Ectodermal cell (in vitro differentiated cells): ENCODE results near the gene NOL9.

ENCODE experiments used
- H3K27ac ChIP-seq: 2 replicates; pipeline ENCODE4 v1.7.0; 2013; ENCODE audit warnings: mild to moderate bottlenecking, low read depth, low read length; ENCODE audit not compliant: insufficient read depth, poor library complexity, severe bottlenecking
- H3K27me3 ChIP-seq: 2 replicates; pipeline ENCODE4 v1.7.0; 2013; ENCODE audit warnings: mild to moderate bottlenecking, low read length; ENCODE audit not compliant: insufficient read depth, control insufficient read depth, poor library complexity, severe bottlenecking
- H3K36me3 ChIP-seq: one replicate; pipeline ENCODE4 v1.7.0; 2013; ENCODE audit warnings: low read length; ENCODE audit not compliant: control insufficient read depth, insufficient read depth
- H3K4me1 ChIP-seq: one replicate; pipeline ENCODE4 v1.7.0; 2013; ENCODE audit warnings: low read length; ENCODE audit not compliant: control insufficient read depth, insufficient read depth
- H3K4me3 ChIP-seq: 2 replicates; pipeline ENCODE4 v1.7.0; 2013; ENCODE audit warnings: low read depth, low read length, control low read depth; ENCODE audit not compliant: insufficient read depth
- H3K9me3 ChIP-seq: 2 replicates; pipeline ENCODE4 v1.7.0; 2013; ENCODE audit warnings: mild to moderate bottlenecking, low read length, moderate library complexity; ENCODE audit not compliant: control insufficient read depth
- WGBS, 2 experiments: methylation state at CpG; one replicate each; pipeline ENCODE4 v1.1.7; 2013; ENCODE audit warnings: missing lambda C conversion rate in 2 of 2; 5-methylcytosine and 5-hydroxymethylcytosine counted together

NOL9 gene

GRCh38 chr1:6477039-6477820, 77.1 kb downstream of the NOL9 start:
- Histone ChIP-seq H3K9me3 (no peaks in the 10 kb centered on the region), H3K27ac (no peak overlapping the region), H3K4me1 (peaks cover 7% of the 10 kb centered on the region), H3K36me3 (no peaks in the 10 kb centered on the region), H3K27me3 (no peaks in the 10 kb centered on the region), H3K4me3 (no peak overlapping the region)
- 86 to 88% methylated on average over 24 of the region's 24 CpGs for WGBS, 2 experiments

- no peak overlapping the region for H3K4me3 ChIP-seq
- no peak overlapping the region for H3K27ac ChIP-seq
- no peaks in the 10 kb centered on the region for H3K9me3 ChIP-seq
- 91 to 95% methylated on average over 5 of the region's 5 CpGs for WGBS, 2 experiments
- H3K27me3 ChIP-seq: no peaks in the 10 kb centered on the region
- peaks cover 7% of the 10 kb centered on the region for H3K4me1 ChIP-seq
- no peaks in the 10 kb centered on the region for H3K36me3 ChIP-seq
These were observed 77.8 kb downstream of the NOL9 start for GRCh38 chr1:6476483-6476882.

GRCh38 chr1:6475381-6476133, 78.8 kb downstream of the NOL9 start:
- no peak overlapping the region for H3K4me3 ChIP-seq
- H3K27me3 ChIP-seq: no peaks in the 10 kb centered on the region
- H3K9me3 ChIP-seq: no peaks in the 10 kb centered on the region
- 53 to 56% methylated on average over 33 of the region's 33 CpGs for WGBS, 2 experiments
- H3K36me3 ChIP-seq: no peaks in the 10 kb centered on the region
- peaks cover 7% of the 10 kb centered on the region for H3K4me1 ChIP-seq
- H3K27ac ChIP-seq: no peak overlapping the region

- H3K9me3 ChIP-seq: no peaks in the 10 kb centered on the region
- no peaks in the 10 kb centered on the region for H3K27me3 ChIP-seq
- H3K4me3 ChIP-seq: no peak overlapping the region
- WGBS, 2 experiments: 84 to 89% methylated on average over 11 to 12 of the region's 13 CpGs
- H3K36me3 ChIP-seq: peaks cover under 1% of the 10 kb centered on the region
- H3K27ac ChIP-seq: no peak overlapping the region
- peaks cover 7% of the 10 kb centered on the region for H3K4me1 ChIP-seq
These were observed 79.5 kb downstream of the NOL9 start for GRCh38 chr1:6474815-6475282.

- Histone ChIP-seq H3K27me3 (no peaks in the 10 kb centered on the region), H3K27ac (no peak overlapping the region), H3K36me3 (peaks cover 4% of the 10 kb centered on the region), H3K4me3 (no peak overlapping the region), H3K4me1 (peaks cover 7% of the 10 kb centered on the region), H3K9me3 (no peaks in the 10 kb centered on the region)
- WGBS, 2 experiments: 85% methylated on average over 33 of the region's 33 CpGs
These were observed 80.1 kb downstream of the NOL9 start for GRCh38 chr1:6473974-6474814.

GRCh38 chr1:6473156-6473555, 81.2 kb downstream of the NOL9 start:
- no peaks in the 10 kb centered on the region for H3K9me3 ChIP-seq
- WGBS, 2 experiments: 94 to 96% methylated on average over 18 of the region's 18 CpGs
- no peak overlapping the region for H3K4me3 ChIP-seq
- H3K27me3 ChIP-seq: no peaks in the 10 kb centered on the region
- H3K4me1 ChIP-seq: peaks cover 7% of the 10 kb centered on the region
- H3K27ac ChIP-seq: no peak overlapping the region
- H3K36me3 ChIP-seq: peaks cover 9% of the 10 kb centered on the region

- no peaks in the 10 kb centered on the region for H3K27me3 ChIP-seq
- WGBS, 2 experiments: 89% methylated on average over 10 of the region's 10 CpGs
These were observed 81.9 kb downstream of the NOL9 start for GRCh38 chr1:6472391-6472790.

GRCh38 chr1:6471970-6472368, 82.3 kb downstream of the NOL9 start:
- Histone ChIP-seq H3K4me3 (no peak overlapping the region), H3K36me3 (peaks cover 9% of the 10 kb centered on the region), H3K9me3 (no peaks in the 10 kb centered on the region), H3K4me1 (peaks cover 2% of the 10 kb centered on the region), H3K27me3 (no peaks in the 10 kb centered on the region), H3K27ac (no peak overlapping the region)
- 95 to 97% methylated on average over 7 of the region's 7 CpGs for WGBS, 2 experiments

More at GRCh38 chr1:6472391-6472790, 81.9 kb downstream of the NOL9 start:
- Histone ChIP-seq H3K9me3 (no peaks in the 10 kb centered on the region), H3K27ac (no peak overlapping the region), H3K4me1 (peaks cover 5% of the 10 kb centered on the region), H3K36me3 (peaks cover 9% of the 10 kb centered on the region), H3K4me3 (no peak overlapping the region)
